C4-2B (cell line): ENCODE results near the gene ARMC9.

Source experiments
- ZFX ChIP-seq: fragments of 450-650 bp; IDR thresholded peaks from 2 replicates; pipeline ENCODE4 v1.6.1; 2017
- TF ChIP-seq, protein P1 (sequence below): fragments of 450-650 bp; conservative IDR thresholded peaks from 2 replicates; pipeline ENCODE4 v1.5.1; 2017; ENCODE audit warnings: mild to moderate bottlenecking

- TF ChIP-seq, protein P1, sequence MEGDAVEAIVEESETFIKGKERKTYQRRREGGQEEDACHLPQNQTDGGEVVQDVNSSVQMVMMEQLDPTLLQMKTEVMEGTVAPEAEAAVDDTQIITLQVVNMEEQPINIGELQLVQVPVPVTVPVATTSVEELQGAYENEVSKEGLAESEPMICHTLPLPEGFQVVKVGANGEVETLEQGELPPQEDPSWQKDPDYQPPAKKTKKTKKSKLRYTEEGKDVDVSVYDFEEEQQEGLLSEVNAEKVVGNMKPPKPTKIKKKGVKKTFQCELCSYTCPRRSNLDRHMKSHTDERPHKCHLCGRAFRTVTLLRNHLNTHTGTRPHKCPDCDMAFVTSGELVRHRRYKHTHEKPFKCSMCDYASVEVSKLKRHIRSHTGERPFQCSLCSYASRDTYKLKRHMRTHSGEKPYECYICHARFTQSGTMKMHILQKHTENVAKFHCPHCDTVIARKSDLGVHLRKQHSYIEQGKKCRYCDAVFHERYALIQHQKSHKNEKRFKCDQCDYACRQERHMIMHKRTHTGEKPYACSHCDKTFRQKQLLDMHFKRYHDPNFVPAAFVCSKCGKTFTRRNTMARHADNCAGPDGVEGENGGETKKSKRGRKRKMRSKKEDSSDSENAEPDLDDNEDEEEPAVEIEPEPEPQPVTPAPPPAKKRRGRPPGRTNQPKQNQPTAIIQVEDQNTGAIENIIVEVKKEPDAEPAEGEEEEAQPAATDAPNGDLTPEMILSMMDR, result no peak
- no peak for TF ChIP-seq ZFX
These were observed 9.8 kb upstream of the ARMC9 start for GRCh38 chr2:231188506-231189170.
